ENCODE data around the gene TOMM34. TPM values are rescaled to one million over a fixed set of nuclear protein-coding genes. Genes with fewer than 3 reads are reported as not detected.

The TOMM34 gene
- total and polyA plus RNA-seq, 2 donors = 16.8 to 20.0 TPM

- Histone ChIP-seq H3K4me3 (ENCODE audit: low read length in 2 of 2) (no peak overlapping the region), H3K27ac (ENCODE audit: low read depth in 1 of 2, low read length in 1 of 2) (no peak overlapping the region), H3K9me3 (ENCODE audit: control insufficient read depth in 2 of 2, insufficient read depth in 1 of 2, low read length in 1 of 2) (no peaks in the 10 kb centered on the region), H3K4me1 (ENCODE audit: control insufficient read depth in 2 of 2, insufficient read depth in 2 of 2, low read length in 2 of 2) (peaks cover 12% of the 10 kb centered on the region in 2 donors), H3K27me3 (ENCODE audit: control insufficient read depth in 2 of 2, insufficient read depth in 1 of 2, low read length in 1 of 2) (no peaks in the 10 kb centered on the region), H3K36me3 (ENCODE audit: control insufficient read depth in 2 of 2, insufficient read depth in 2 of 2, low read length in 1 of 2) (peaks cover 17 to 23% of the 10 kb centered on the region in 2 donors)
- over 99% methylated on average over 2 of the region's 2 CpGs for WGBS
- DNase-seq (ENCODE audit: low read depth in 6 of 9, low spot score in 9 of 9) = no peak
Observed at GRCh38 chr20:44912189-44912588, 48.0 kb downstream of the TOMM34 start.

- Histone ChIP-seq H3K4me3 (ENCODE audit: low read length in 2 of 2) (no peak overlapping the region), H3K36me3 (ENCODE audit: control insufficient read depth in 2 of 2, insufficient read depth in 2 of 2, low read length in 1 of 2) (peaks cover 10 to 24% of the 10 kb centered on the region in 2 donors), H3K4me1 (ENCODE audit: control insufficient read depth in 2 of 2, insufficient read depth in 2 of 2, low read length in 2 of 2) (peaks cover 12% of the 10 kb centered on the region in 2 donors), H3K27me3 (ENCODE audit: control insufficient read depth in 2 of 2, insufficient read depth in 1 of 2, low read length in 1 of 2) (no peaks in the 10 kb centered on the region), H3K27ac (ENCODE audit: low read depth in 1 of 2, low read length in 1 of 2) (no peak overlapping the region), H3K9me3 (ENCODE audit: control insufficient read depth in 2 of 2, insufficient read depth in 1 of 2, low read length in 1 of 2) (no peaks in the 10 kb centered on the region)
- peak in 2 of 9 donors; percentile 29 to 48 for DNase-seq (ENCODE audit: low read depth in 6 of 9, low spot score in 9 of 9)
- 84% methylated on average over 21 of the region's 21 CpGs for WGBS
Observed at GRCh38 chr20:44911264-44911921, 48.8 kb downstream of the TOMM34 start.

- H3K4me1 ChIP-seq (ENCODE audit: control insufficient read depth in 2 of 2, insufficient read depth in 2 of 2, low read length in 2 of 2) = peaks cover 12% of the 10 kb centered on the region in 2 donors
- no peaks in the 10 kb centered on the region for H3K27me3 ChIP-seq (ENCODE audit: control insufficient read depth in 2 of 2, insufficient read depth in 1 of 2, low read length in 1 of 2)
- H3K4me3 ChIP-seq (ENCODE audit: low read length in 2 of 2) = peak overlapping the region in 1 of 2 donors; percentile 85
- WGBS = 92% methylated on average over 17 of the region's 17 CpGs
- peaks cover 13 to 30% of the 10 kb centered on the region in 2 donors for H3K36me3 ChIP-seq (ENCODE audit: control insufficient read depth in 2 of 2, insufficient read depth in 2 of 2, low read length in 1 of 2)
- peak in 1 of 9 donors; percentile 11 for DNase-seq (ENCODE audit: low read depth in 6 of 9, low spot score in 9 of 9)
- H3K9me3 ChIP-seq (ENCODE audit: control insufficient read depth in 2 of 2, insufficient read depth in 1 of 2, low read length in 1 of 2) = no peaks in the 10 kb centered on the region
- H3K27ac ChIP-seq (ENCODE audit: low read depth in 1 of 2, low read length in 1 of 2) = no peak overlapping the region
Observed at GRCh38 chr20:44910690-44911262, 49.4 kb downstream of the TOMM34 start.

- H3K4me1 ChIP-seq (ENCODE audit: control insufficient read depth in 2 of 2, insufficient read depth in 2 of 2, low read length in 2 of 2) = peaks cover 12% of the 10 kb centered on the region in 2 donors
- no peak within 1 kb of the TSS for H3K27ac ChIP-seq (ENCODE audit: low read depth in 1 of 2, low read length in 1 of 2)
- peak in 8 of 9 donors; percentile 43 to 89 (median 66) for DNase-seq (ENCODE audit: low read depth in 6 of 9, low spot score in 9 of 9)
- H3K27me3 ChIP-seq (ENCODE audit: control insufficient read depth in 2 of 2, insufficient read depth in 1 of 2, low read length in 1 of 2) = no peaks in the 10 kb centered on the region
- no peaks in the 10 kb centered on the region for H3K9me3 ChIP-seq (ENCODE audit: control insufficient read depth in 2 of 2, insufficient read depth in 1 of 2, low read length in 1 of 2)
- H3K36me3 ChIP-seq (ENCODE audit: control insufficient read depth in 2 of 2, insufficient read depth in 2 of 2, low read length in 1 of 2) = peaks cover 13 to 37% of the 10 kb centered on the region in 2 donors
- H3K4me3 ChIP-seq (ENCODE audit: low read length in 2 of 2) = peak within 1 kb of the TSS; percentile 67 to 85
- 3% methylated on average over 61 of the region's 61 CpGs for WGBS
Observed at GRCh38 chr20:44909872-44910689, 50.1 kb downstream of the TOMM34 start, which contains the start of gene PABPC1L. Gene PABPC1L (plus strand): TSS chr20:44910060. CDS start chr20:44910144, 84 bp downstream.

- Histone ChIP-seq H3K9me3 (ENCODE audit: control insufficient read depth in 2 of 2, insufficient read depth in 1 of 2, low read length in 1 of 2) (no peaks in the 10 kb centered on the region), H3K4me3 (ENCODE audit: low read length in 2 of 2) (peak overlapping the region; percentile 67 to 85), H3K27ac (ENCODE audit: low read depth in 1 of 2, low read length in 1 of 2) (no peak overlapping the region), H3K4me1 (ENCODE audit: control insufficient read depth in 2 of 2, insufficient read depth in 2 of 2, low read length in 2 of 2) (peaks cover 12% of the 10 kb centered on the region in 2 donors), H3K36me3 (ENCODE audit: control insufficient read depth in 2 of 2, insufficient read depth in 2 of 2, low read length in 1 of 2) (peaks cover 18 to 45% of the 10 kb centered on the region in 2 donors), H3K27me3 (ENCODE audit: control insufficient read depth in 2 of 2, insufficient read depth in 1 of 2, low read length in 1 of 2) (no peaks in the 10 kb centered on the region)
- 35% methylated on average over 14 of the region's 14 CpGs for WGBS
- no peak for DNase-seq (ENCODE audit: low read depth in 6 of 9, low spot score in 9 of 9)
Observed at GRCh38 chr20:44908987-44909871, 51.0 kb downstream of the TOMM34 start.

- no peak overlapping the region for H3K4me3 ChIP-seq (ENCODE audit: low read length in 2 of 2)
- DNase-seq (ENCODE audit: low read depth in 6 of 9, low spot score in 9 of 9) = no peak
- peaks cover 26 to 69% of the 10 kb centered on the region in 2 donors for H3K36me3 ChIP-seq (ENCODE audit: control insufficient read depth in 2 of 2, insufficient read depth in 2 of 2, low read length in 1 of 2)
- H3K4me1 ChIP-seq (ENCODE audit: control insufficient read depth in 2 of 2, insufficient read depth in 2 of 2, low read length in 2 of 2) = peaks cover 2 to 3% of the 10 kb centered on the region in 2 donors
- WGBS = 95% methylated on average over 5 of the region's 5 CpGs
- no peaks in the 10 kb centered on the region for H3K9me3 ChIP-seq (ENCODE audit: control insufficient read depth in 2 of 2, insufficient read depth in 1 of 2, low read length in 1 of 2)
- H3K27ac ChIP-seq (ENCODE audit: low read depth in 1 of 2, low read length in 1 of 2) = no peak overlapping the region
- H3K27me3 ChIP-seq (ENCODE audit: control insufficient read depth in 2 of 2, insufficient read depth in 1 of 2, low read length in 1 of 2) = no peaks in the 10 kb centered on the region
Observed at GRCh38 chr20:44904377-44904776, 55.8 kb downstream of the TOMM34 start.

- DNase-seq (ENCODE audit: low read depth in 6 of 9, low spot score in 9 of 9) = no peak
- 97% methylated on average over 2 of the region's 2 CpGs for WGBS
- no peaks in the 10 kb centered on the region for H3K4me1 ChIP-seq (ENCODE audit: control insufficient read depth in 2 of 2, insufficient read depth in 2 of 2, low read length in 2 of 2)
Observed at GRCh38 chr20:44901974-44902373, 58.2 kb downstream of the TOMM34 start.

GRCh38 chr20:44900231-44900854 lies 59.9 kb downstream of the TOMM34 start:
- Histone ChIP-seq H3K27ac (ENCODE audit: low read depth in 1 of 2, low read length in 1 of 2) (no peak overlapping the region), H3K9me3 (ENCODE audit: control insufficient read depth in 2 of 2, insufficient read depth in 1 of 2, low read length in 1 of 2) (no peaks in the 10 kb centered on the region), H3K36me3 (ENCODE audit: control insufficient read depth in 2 of 2, insufficient read depth in 2 of 2, low read length in 1 of 2) (peaks cover 19 to 44% of the 10 kb centered on the region in 2 donors), H3K4me3 (ENCODE audit: low read length in 2 of 2) (no peak overlapping the region), H3K4me1 (ENCODE audit: control insufficient read depth in 2 of 2, insufficient read depth in 2 of 2, low read length in 2 of 2) (no peaks in the 10 kb centered on the region), H3K27me3 (ENCODE audit: control insufficient read depth in 2 of 2, insufficient read depth in 1 of 2, low read length in 1 of 2) (no peaks in the 10 kb centered on the region)
- WGBS = 88% methylated on average over 5 of the region's 5 CpGs
- DNase-seq (ENCODE audit: low read depth in 6 of 9, low spot score in 9 of 9) = no peak

More at GRCh38 chr20:44901974-44902373, 58.2 kb downstream of the TOMM34 start:
- no peak overlapping the region for H3K27ac ChIP-seq (ENCODE audit: low read depth in 1 of 2, low read length in 1 of 2)
- peaks cover 23 to 60% of the 10 kb centered on the region in 2 donors for H3K36me3 ChIP-seq (ENCODE audit: control insufficient read depth in 2 of 2, insufficient read depth in 2 of 2, low read length in 1 of 2)
- H3K9me3 ChIP-seq (ENCODE audit: control insufficient read depth in 2 of 2, insufficient read depth in 1 of 2, low read length in 1 of 2) = no peaks in the 10 kb centered on the region
- H3K27me3 ChIP-seq (ENCODE audit: control insufficient read depth in 2 of 2, insufficient read depth in 1 of 2, low read length in 1 of 2) = no peaks in the 10 kb centered on the region
- no peak overlapping the region for H3K4me3 ChIP-seq (ENCODE audit: low read length in 2 of 2)
